Measurements from ENCODE around the gene PNMA6E. TPM values are rescaled to one million over a fixed set of nuclear protein-coding genes. Genes with fewer than 3 reads are reported as not detected.
A peak's percentile ranks its signal among the peaks of the same experiment; 100 is the strongest.
"Not testable (repeated sequence)": the region's sequence is repeated elsewhere in the genome, so short reads cannot be mapped to it uniquely, and the experiment has no call there.

Gene PNMA6E
- total and polyA plus RNA-seq, 9 of the 15 experiments (the other 6 are each of a cell fraction or from before 2014, with no cell fraction given), result 0.03 TPM; not detected in 8

- H3K27me3 ChIP-seq (ENCODE audit: control insufficient read depth in 2 of 2, insufficient read depth in 2 of 2, low read length in 2 of 2); H3K79me2 ChIP-seq (ENCODE audit: control insufficient read depth, insufficient read depth, low read length); CTCF ChIA-PET (ENCODE audit: low intra/inter-chr PET ratio); H2AFZ ChIP-seq (ENCODE audit: low read depth, low read length); BruUV-seq (replicated peaks); H3K36me3 ChIP-seq (ENCODE audit: control insufficient read depth, insufficient read depth, low read length); H3K9ac ChIP-seq (ENCODE audit: insufficient read depth in 1 of 2, low read depth in 2 of 2, low read length in 2 of 2); ATAC-seq; H3K9me1 ChIP-seq (ENCODE audit: control insufficient read depth, insufficient read depth, low read length); H3K4me2 ChIP-seq (ENCODE audit: insufficient read depth, low read length); H4K20me1 ChIP-seq (replicated peaks; ENCODE audit: control insufficient read depth, insufficient read depth, low read length); H3K4me3 ChIP-seq; FAIRE-seq; H3K9me3 ChIP-seq (replicated peaks; ENCODE audit: control insufficient read depth, insufficient read depth, low read depth, low read length); DNase-seq (ENCODE audit: extremely low read depth in 1 of 4, low spot score in 3 of 4); H3K27ac ChIP-seq (ENCODE audit: extremely low read depth, low read depth, low read length); in situ Hi-C loops (cut with MboI); POLR2A ChIA-PET: not testable (repeated sequence)
- peaks cover 18 to 24% of the 10 kb centered on the region in 2 experiments for H3K4me1 ChIP-seq (replicated peaks in 1 of 2; ENCODE audit: control insufficient read depth in 2 of 2, insufficient read depth in 2 of 2, low read length in 2 of 2)
- peak; percentile 85 for TF ChIP-seq ZNF121 (CRISPR knock-in tag; conservative IDR thresholded peaks at IDR 0.05)
- WGBS (ENCODE audit: insufficient coverage, low coverage, missing lambda C conversion rate), result 19% methylated on average over 2 of the region's 2 CpGs
- intact Hi-C loops (cut with micrococcal nuclease), result loop anchor here (5.0 kb wide), 1 partner anchor 48 kb away; no protein-coding TSS in a partner anchor
Measured at GRCh38 chrX:153384973-153385372, 16.2 kb downstream of the PNMA6E start.

GRCh38 chrX:153384390-153384789, 16.8 kb downstream of the PNMA6E start:
- 40% methylated on average over 6 of the region's 6 CpGs for WGBS (ENCODE audit: insufficient coverage, low coverage, missing lambda C conversion rate)
- H3K4me1 ChIP-seq (replicated peaks in 1 of 2; ENCODE audit: control insufficient read depth in 2 of 2, insufficient read depth in 2 of 2, low read length in 2 of 2), result peaks cover 24 to 30% of the 10 kb centered on the region in 2 experiments
- FAIRE-seq, result no peak
- H3K4me2 ChIP-seq (ENCODE audit: insufficient read depth, low read length), result no peak overlapping the region
- no peaks in the 10 kb centered on the region for H3K36me3 ChIP-seq (ENCODE audit: control insufficient read depth, insufficient read depth, low read length)
- in situ Hi-C loops (cut with MboI) (no loop called here), intact Hi-C loops (cut with micrococcal nuclease) (loop anchor here (5.0 kb wide), 1 partner anchor 47 kb away; no protein-coding TSS in a partner anchor)
- POLR2A ChIA-PET, result no interaction called here
- H3K27me3 ChIP-seq (ENCODE audit: control insufficient read depth in 2 of 2, insufficient read depth in 2 of 2, low read length in 2 of 2), result no peaks in the 10 kb centered on the region; a peak in 1 of 5 replicates
- CTCF ChIA-PET (ENCODE audit: low intra/inter-chr PET ratio), result no interaction called here
- no peak for DNase-seq (ENCODE audit: extremely low read depth in 1 of 4, low spot score in 3 of 4)
- TF ChIP-seq SNIP1 (IDR thresholded peaks at IDR 0.05; ENCODE audit: low read depth), result no peak
- no peaks in the 10 kb centered on the region for H3K79me2 ChIP-seq (ENCODE audit: control insufficient read depth, insufficient read depth, low read length)
- peaks cover 6% of the 10 kb centered on the region; the same call in 1 of the 2 replicates for H3K9me3 ChIP-seq (replicated peaks; ENCODE audit: control insufficient read depth, insufficient read depth, low read depth, low read length)
- no peak for ATAC-seq
- no peaks in the 10 kb centered on the region for H4K20me1 ChIP-seq (replicated peaks; ENCODE audit: control insufficient read depth, insufficient read depth, low read length)
- H3K27ac ChIP-seq (ENCODE audit: extremely low read depth, low read depth, low read length), result no peak overlapping the region
- no peak overlapping the region for H2AFZ ChIP-seq (ENCODE audit: low read depth, low read length)
- no peaks in the 10 kb centered on the region for H3K9me1 ChIP-seq (ENCODE audit: control insufficient read depth, insufficient read depth, low read length)
- no TSS peak for BruUV-seq (replicated peaks)
- no peak overlapping the region; a peak in 1 of 4 replicates for H3K9ac ChIP-seq (ENCODE audit: insufficient read depth in 1 of 2, low read depth in 2 of 2, low read length in 2 of 2)
- no peak overlapping the region for H3K4me3 ChIP-seq

Data from K562 (cell line).